Liver (tissue), 9 donors: ENCODE measurements around the gene APOA1. TPM values are rescaled to one million over a fixed set of nuclear protein-coding genes. Genes with fewer than 3 reads are reported as not detected.

ENCODE experiments used
- DNase-seq: peaks from one replicate; pipeline ENCODE4 v3.0.0-alpha.2; 2017; ENCODE audit warnings: low spot score
- H3K27ac ChIP-seq, 2 donors: one replicate each; pipeline ENCODE4 v1.7.0; 2013; ENCODE audit warnings: inconsistent platforms in 2 of 2, low read length in 2 of 2, control low read depth in 1 of 2, low read depth in 1 of 2, mild to moderate bottlenecking in 1 of 2
- H3K27me3 ChIP-seq, 4 donors: one replicate each; pipeline versions ENCODE4 v1.6.1 to v1.7.0; 2013; ENCODE audit warnings: low read length in 3 of 4, inconsistent platforms in 1 of 4, mild to moderate bottlenecking in 1 of 4, moderate library complexity in 1 of 4; ENCODE audit not compliant: control insufficient read depth in 4 of 4, insufficient read depth in 4 of 4
- H3K36me3 ChIP-seq, 4 donors: one replicate each; pipeline versions ENCODE4 v1.6.1 to v1.7.0; 2013; ENCODE audit warnings: low read length in 3 of 4, mild to moderate bottlenecking in 3 of 4, low read depth in 1 of 4, moderate library complexity in 1 of 4; ENCODE audit not compliant: control insufficient read depth in 4 of 4, insufficient read depth in 3 of 4
- H3K4me1 ChIP-seq, 4 donors: one replicate each; pipeline versions ENCODE4 v1.6.1 to v1.7.0; 2013; ENCODE audit warnings: low read length in 3 of 4, mild to moderate bottlenecking in 3 of 4, moderate library complexity in 1 of 4; ENCODE audit not compliant: control insufficient read depth in 4 of 4, insufficient read depth in 4 of 4
- H3K4me3 ChIP-seq, 3 donors: one replicate each; pipeline versions ENCODE4 v1.6.1 to v1.7.0; 2013; ENCODE audit warnings: low read length in 3 of 3, control low read depth in 1 of 3, low read depth in 1 of 3, mild to moderate bottlenecking in 1 of 3
- H3K9ac ChIP-seq, 2 donors: one replicate each; pipeline ENCODE4 v1.7.0; 2013; ENCODE audit warnings: low read length in 2 of 2, mild to moderate bottlenecking in 2 of 2, moderate library complexity in 2 of 2, control low read depth in 1 of 2, low read depth in 1 of 2
- H3K9me3 ChIP-seq, 4 donors: one replicate each; pipeline versions ENCODE4 v1.6.1 to v1.7.0; 2013; ENCODE audit warnings: low read length in 3 of 4; ENCODE audit not compliant: control insufficient read depth in 4 of 4
- CTCF ChIP-seq: fragments of 150-350 bp; IDR thresholded peaks from 2 replicates; pipeline ENCODE4 v1.5.1; 2017; ENCODE audit warnings: improper control_type of control experiment, low read depth, low read length; ENCODE audit not compliant: missing input control
- EGR1 ChIP-seq, 2 donors: IDR thresholded peaks; 2 replicates each; pipeline ENCODE4 v1.6.1; 2016 to 2018; ENCODE audit warnings: antibody characterized with exemption in 2 of 2, low read depth in 2 of 2
- FOXA1 ChIP-seq: IDR thresholded peaks from 2 replicates; pipeline ENCODE4 v1.6.1; 2016; ENCODE audit warnings: antibody characterized with exemption
- FOXA2 ChIP-seq: IDR thresholded peaks from 2 replicates; pipeline ENCODE4 v1.6.1; 2016; ENCODE audit warnings: antibody characterized with exemption
- GABPA ChIP-seq, 2 donors: IDR thresholded peaks in 1 of 2; conservative IDR thresholded peaks in 1 of 2; 2 replicates each; pipeline ENCODE4 v1.6.1; 2016; ENCODE audit warnings: antibody characterized with exemption in 2 of 2, mild to moderate bottlenecking in 1 of 2, moderate library complexity in 1 of 2
- JUND ChIP-seq, 2 donors: IDR thresholded peaks; 2 replicates each; pipeline ENCODE4 v1.6.1; 2016; ENCODE audit warnings: antibody characterized with exemption in 2 of 2
- MAX ChIP-seq: IDR thresholded peaks from 2 replicates; pipeline ENCODE4 v1.6.1; 2016; ENCODE audit warnings: antibody characterized with exemption
- NR2F2 ChIP-seq: IDR thresholded peaks from 2 replicates; pipeline ENCODE4 v1.6.1; 2016; ENCODE audit warnings: antibody characterized with exemption
- RAD21 ChIP-seq, 2 donors: IDR thresholded peaks; 2 replicates each; pipeline ENCODE4 v1.6.1; 2016; ENCODE audit warnings: antibody characterized with exemption in 2 of 2, mild to moderate bottlenecking in 2 of 2
- REST ChIP-seq: IDR thresholded peaks from 2 replicates; pipeline ENCODE4 v1.6.1; 2016; ENCODE audit warnings: antibody characterized with exemption, mild to moderate bottlenecking
- SP1 ChIP-seq: IDR thresholded peaks from 2 replicates; pipeline ENCODE4 v1.6.1; 2018; ENCODE audit warnings: antibody characterized with exemption, mild to moderate bottlenecking
- TAF1 ChIP-seq: conservative IDR thresholded peaks from 2 replicates; pipeline ENCODE4 v1.6.1; 2016; ENCODE audit warnings: antibody characterized with exemption, mild to moderate bottlenecking
- YY1 ChIP-seq: IDR thresholded peaks from 2 replicates; pipeline ENCODE4 v1.6.1; 2016; ENCODE audit warnings: antibody characterized with exemption, mild to moderate bottlenecking
- ZBTB33 ChIP-seq: IDR thresholded peaks from 2 replicates; pipeline ENCODE4 v1.6.1; 2016; ENCODE audit warnings: antibody characterized with exemption
- WGBS: extraction: QIAGEN DNeasy Blood & Tissue Kit; methylation state at CpG from one replicate; pipeline ENCODE4 v1.1.7; 2013; 5-methylcytosine and 5-hydroxymethylcytosine counted together
- polyA plus RNA-seq, 2 donors: library from polyadenylated mRNA; stranded (reverse) in 1 of 2; unstranded in 1 of 2; fragments of 200-250 nt in 1 of 2; fragments of >200 nt in 1 of 2; fragmentation: Nextera tagmentation in 1 of 2; extraction: Ambion mirVana in 1 of 2; gene quantifications; one replicate each; pipeline versions ENCODE4 v1.2.1 to v1.2.3, GENCODE V29; 2013 to 2015
- total RNA-seq, 2 donors: library from RNA; depleted of rRNA; stranded (reverse); fragments of >200 nt; gene quantifications; one replicate each; pipeline ENCODE4 v1.2.3, GENCODE V29; 2014
- TF ChIP-seq, protein P1 (sequence below): IDR thresholded peaks from 2 replicates; pipeline ENCODE4 v1.6.1; 2016; ENCODE audit warnings: antibody characterized with exemption
- donor health status: healthy.
- donor health status: healthy.
- donor health status: healthy.
- donor health status: healthy.
- donor health status: healthy.

The APOA1 gene
- total and polyA plus RNA-seq, 4 donors, result 4,271 to 17,093 (median 8,590) TPM

- Histone ChIP-seq H3K9me3 (no peaks in the 10 kb centered on the region), H3K9ac (no peak overlapping the region), H3K4me1 (peaks cover 25 to 63% (median 40%) of the 10 kb centered on the region in 4 donors), H3K36me3 (no peaks in the 10 kb centered on the region), H3K27me3 (no peaks in the 10 kb centered on the region), H3K27ac (peak overlapping the region; percentile 83 to 86), H3K4me3 (no peak overlapping the region)
- no peak for DNase-seq
- TF ChIP-seq GABPA (IDR thresholded peaks at IDR 0.05 in 1 of 2, conservative IDR thresholded peaks at IDR 0.05 in 1 of 2) (no peak), FOXA1 (no peak), RAD21 (IDR thresholded peaks at IDR 0.05) (no peak), TAF1 (no peak), REST (no peak), NR2F2 (no peak), SP1 (no peak), CTCF (no peak), MAX (no peak), FOXA2 (no peak), YY1 (no peak), ZBTB33 (no peak), EGR1 (IDR thresholded peaks at IDR 0.05; ENCODE audit: low read depth in 2 of 2) (no peak), JUND (IDR thresholded peaks at IDR 0.05) (no peak)
- TF ChIP-seq, protein P1, sequence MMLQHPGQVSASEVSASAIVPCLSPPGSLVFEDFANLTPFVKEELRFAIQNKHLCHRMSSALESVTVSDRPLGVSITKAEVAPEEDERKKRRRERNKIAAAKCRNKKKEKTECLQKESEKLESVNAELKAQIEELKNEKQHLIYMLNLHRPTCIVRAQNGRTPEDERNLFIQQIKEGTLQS, result no peak
- WGBS, result 80% methylated on average over 6 of the region's 6 CpGs
These were observed 10.0 kb downstream of the APOA1 start for GRCh38 chr11:116827461-116827860.
